Thyroid gland (tissue), 4 donors: Measurements from ENCODE around the gene ACACA. TPM values are rescaled to one million over a fixed set of nuclear protein-coding genes. Genes with fewer than 3 reads are reported as not detected.

Source experiments
- DNase-seq, 2 donors: peaks; one replicate each; pipeline ENCODE4 v3.0.0-alpha.2; 2019
- H3K27ac ChIP-seq, 3 donors: fragments of 200-600 bp; sonication (generic); 1 replicate in 2 of 3; 2 replicates in 1 of 3; pipeline ENCODE4 v1.5.1; 2016 to 2019; ENCODE audit warnings: mild to moderate bottlenecking in 1 of 3, moderate library complexity in 1 of 3
- H3K27me3 ChIP-seq: fragments of 200-600 bp; sonication (generic); one replicate; pipeline ENCODE4 v1.5.1; 2019
- H3K36me3 ChIP-seq, 2 donors: fragments of 200-600 bp; sonication (generic); one replicate each; pipeline ENCODE4 v1.5.1; 2016 to 2019
- H3K4me1 ChIP-seq, 2 donors: fragments of 200-600 bp; sonication (generic); one replicate each; pipeline ENCODE4 v1.5.1; 2017 to 2019
- H3K4me3 ChIP-seq, 3 donors: fragments of 200-600 bp; sonication (generic); replicated peaks in 1 of 3; 1 replicate in 2 of 3; 2 replicates in 1 of 3; pipeline ENCODE4 v1.5.1; 2016; ENCODE audit warnings: mild to moderate bottlenecking in 1 of 3
- H3K9me3 ChIP-seq: fragments of 200-600 bp; sonication (generic); one replicate; pipeline ENCODE4 v1.5.1; 2017
- POLR2A ChIP-seq, 2 donors: fragments of 450-650 bp; IDR thresholded peaks; one replicate each; pipeline ENCODE4 v1.6.1; 2017; ENCODE audit warnings: antibody characterized with exemption in 2 of 2, mild to moderate bottlenecking in 2 of 2, moderate library complexity in 1 of 2
- WGBS, 2 donors: methylation state at CpG; one replicate each; pipeline ENCODE4 v1.1.5; 2017; 5-methylcytosine and 5-hydroxymethylcytosine counted together
- intact Hi-C: fragments of 100-400 bp; cut with DNase I; formaldehyde crosslinking; loops from one replicate; pipeline ENCODE4 v1.15.1; 2023
- total RNA-seq, 4 donors: library from RNA; depleted of rRNA; stranded (reverse); fragments of >200 nt; gene quantifications; one replicate each; pipeline ENCODE4 v1.2.3, GENCODE V29; 2016
- TF ChIP-seq, protein P1 (sequence below), 6 experiments: fragments of 200-600 bp in 3 of 6; fragments of 450-650 bp in 3 of 6; sonication (generic) in 3 of 6; IDR thresholded peaks; one replicate each; pipeline ENCODE4 v1.5.1; 2016 to 2019; ENCODE audit warnings: antibody characterized with exemption in 6 of 6, mild to moderate bottlenecking in 2 of 6, inconsistent platforms in 1 of 6, moderate library complexity in 1 of 6

ACACA gene
- total RNA-seq, 4 donors from 2014 or later = 27.2 to 55.7 (median 38.4) TPM

DNA sequence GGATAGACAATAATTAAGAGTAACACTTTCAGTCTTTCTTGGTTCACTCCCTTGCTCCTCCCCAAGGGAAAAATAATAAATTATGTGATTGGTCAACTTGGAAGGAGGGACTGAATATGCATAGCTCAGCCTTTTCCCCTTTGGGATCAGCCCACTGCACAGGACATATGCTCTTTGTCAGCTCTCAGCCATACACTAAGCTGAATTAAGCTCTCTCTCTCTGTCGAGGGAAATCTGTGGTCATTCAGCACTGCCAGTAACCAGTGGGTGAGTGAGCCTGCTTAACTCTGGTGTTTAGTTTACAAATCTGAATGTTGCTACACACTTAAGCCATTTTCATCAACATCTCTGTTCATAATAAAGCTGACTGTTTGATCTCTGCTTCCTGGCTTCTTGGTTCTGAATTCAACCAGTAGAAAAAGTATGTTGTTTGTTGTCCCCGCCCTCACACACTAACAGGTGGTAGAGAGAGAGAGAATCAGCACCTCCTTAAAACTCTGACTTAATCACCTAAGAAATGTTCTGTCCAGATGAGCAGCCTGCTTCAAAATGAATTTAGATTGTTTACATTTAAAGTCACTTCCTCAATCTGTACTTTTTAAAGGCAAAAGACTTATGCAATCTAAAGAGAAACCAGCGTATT, 133.1 kb downstream of the ACACA start:
- no peak overlapping the region for H3K27ac ChIP-seq
- 70 to 71% methylated on average over 3 of the region's 3 CpGs for WGBS, 2 donors
- H3K4me3 ChIP-seq = no peak overlapping the region
- no peaks in the 10 kb centered on the region for H3K27me3 ChIP-seq
- no peaks in the 10 kb centered on the region for H3K36me3 ChIP-seq
- intact Hi-C loops = no loop called here
- TF ChIP-seq, protein P1, sequence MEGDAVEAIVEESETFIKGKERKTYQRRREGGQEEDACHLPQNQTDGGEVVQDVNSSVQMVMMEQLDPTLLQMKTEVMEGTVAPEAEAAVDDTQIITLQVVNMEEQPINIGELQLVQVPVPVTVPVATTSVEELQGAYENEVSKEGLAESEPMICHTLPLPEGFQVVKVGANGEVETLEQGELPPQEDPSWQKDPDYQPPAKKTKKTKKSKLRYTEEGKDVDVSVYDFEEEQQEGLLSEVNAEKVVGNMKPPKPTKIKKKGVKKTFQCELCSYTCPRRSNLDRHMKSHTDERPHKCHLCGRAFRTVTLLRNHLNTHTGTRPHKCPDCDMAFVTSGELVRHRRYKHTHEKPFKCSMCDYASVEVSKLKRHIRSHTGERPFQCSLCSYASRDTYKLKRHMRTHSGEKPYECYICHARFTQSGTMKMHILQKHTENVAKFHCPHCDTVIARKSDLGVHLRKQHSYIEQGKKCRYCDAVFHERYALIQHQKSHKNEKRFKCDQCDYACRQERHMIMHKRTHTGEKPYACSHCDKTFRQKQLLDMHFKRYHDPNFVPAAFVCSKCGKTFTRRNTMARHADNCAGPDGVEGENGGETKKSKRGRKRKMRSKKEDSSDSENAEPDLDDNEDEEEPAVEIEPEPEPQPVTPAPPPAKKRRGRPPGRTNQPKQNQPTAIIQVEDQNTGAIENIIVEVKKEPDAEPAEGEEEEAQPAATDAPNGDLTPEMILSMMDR (IDR thresholded peaks at IDR 0.05) = no peak
- no peak for TF ChIP-seq POLR2A (IDR thresholded peaks at IDR 0.05)
- no peak for DNase-seq
- no peaks in the 10 kb centered on the region for H3K9me3 ChIP-seq
- no peaks in the 10 kb centered on the region for H3K4me1 ChIP-seq

DNA sequence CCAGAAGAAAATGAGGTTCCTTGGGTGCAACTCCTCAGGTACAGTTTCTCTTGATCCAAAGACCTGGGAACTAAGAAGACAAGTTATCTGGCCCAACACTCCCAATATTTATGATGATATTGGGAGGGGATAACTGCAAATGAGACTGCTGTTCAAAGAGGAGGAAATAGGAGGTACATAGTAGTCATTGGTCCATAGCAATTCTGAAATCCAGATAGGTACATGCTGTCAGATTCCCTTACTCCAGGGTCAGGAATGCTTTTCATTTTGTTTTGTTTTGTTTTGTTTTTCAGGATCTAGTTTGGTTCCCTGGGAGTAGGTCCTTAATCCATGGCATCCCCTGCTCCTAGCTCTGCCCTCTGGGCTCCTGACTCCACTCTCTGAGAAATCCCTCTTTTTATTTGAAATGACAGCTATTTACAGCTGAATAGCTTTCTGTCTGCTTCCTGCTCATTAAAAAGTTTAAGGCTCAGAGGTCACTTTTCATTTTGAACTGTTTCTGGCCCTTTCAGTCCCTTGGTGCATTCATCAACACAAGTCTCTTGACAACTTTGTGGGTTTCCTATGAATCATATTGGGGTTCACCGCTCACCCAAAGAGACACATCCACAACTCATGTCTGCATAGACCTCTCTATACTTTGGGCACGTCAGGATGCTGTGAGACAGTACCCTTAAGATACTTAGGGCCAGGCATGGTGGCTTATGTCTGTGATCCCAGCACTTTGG, 141.0 kb downstream of the ACACA start:
- H3K27me3 ChIP-seq = no peaks in the 10 kb centered on the region
- TF ChIP-seq POLR2A (IDR thresholded peaks at IDR 0.05) = no peak
- TF ChIP-seq, protein P1 (IDR thresholded peaks at IDR 0.05) = no peak
- H3K27ac ChIP-seq = no peak overlapping the region
- no peak overlapping the region for H3K4me3 ChIP-seq
- no peaks in the 10 kb centered on the region for H3K4me1 ChIP-seq
- H3K9me3 ChIP-seq = no peaks in the 10 kb centered on the region
- peaks cover 11 to 29% of the 10 kb centered on the region in 2 donors for H3K36me3 ChIP-seq
- no peak for DNase-seq
- 96 to 100% methylated on average over 2 of the region's 2 CpGs for WGBS, 2 donors
- intact Hi-C loops = no loop called here

DNA sequence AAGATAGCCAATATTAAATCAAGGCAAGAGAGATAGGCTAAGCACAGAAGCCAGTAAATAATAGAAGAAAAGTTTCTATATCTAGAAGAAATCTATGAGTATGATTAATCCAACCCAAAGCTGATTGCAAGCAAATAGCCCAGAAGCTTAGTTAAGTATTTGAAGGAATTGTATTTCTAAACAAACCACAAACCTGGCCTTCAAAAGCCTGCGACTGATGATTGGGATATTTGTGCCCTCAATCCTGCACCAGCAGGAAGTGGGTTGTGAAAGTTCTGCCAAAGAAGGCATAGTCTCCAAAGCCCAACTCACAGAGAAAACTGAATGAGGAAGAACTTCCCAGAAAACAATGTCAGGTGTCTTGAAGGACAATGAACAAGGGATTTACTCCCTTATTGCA, 145.3 kb downstream of the ACACA start:
- H3K27ac ChIP-seq = no peak overlapping the region
- H3K9me3 ChIP-seq = no peaks in the 10 kb centered on the region
- no peak overlapping the region for H3K4me3 ChIP-seq
- DNase-seq = no peak
- 91 to 96% methylated on average over 1 of the region's 1 CpG for WGBS, 2 donors
- H3K27me3 ChIP-seq = no peaks in the 10 kb centered on the region
- intact Hi-C loops = no loop called here
- H3K36me3 ChIP-seq = peaks cover 11 to 29% of the 10 kb centered on the region in 2 donors
- H3K4me1 ChIP-seq = no peaks in the 10 kb centered on the region
- no peak for TF ChIP-seq POLR2A (IDR thresholded peaks at IDR 0.05)
- TF ChIP-seq, protein P1 (IDR thresholded peaks at IDR 0.05) = no peak

DNA sequence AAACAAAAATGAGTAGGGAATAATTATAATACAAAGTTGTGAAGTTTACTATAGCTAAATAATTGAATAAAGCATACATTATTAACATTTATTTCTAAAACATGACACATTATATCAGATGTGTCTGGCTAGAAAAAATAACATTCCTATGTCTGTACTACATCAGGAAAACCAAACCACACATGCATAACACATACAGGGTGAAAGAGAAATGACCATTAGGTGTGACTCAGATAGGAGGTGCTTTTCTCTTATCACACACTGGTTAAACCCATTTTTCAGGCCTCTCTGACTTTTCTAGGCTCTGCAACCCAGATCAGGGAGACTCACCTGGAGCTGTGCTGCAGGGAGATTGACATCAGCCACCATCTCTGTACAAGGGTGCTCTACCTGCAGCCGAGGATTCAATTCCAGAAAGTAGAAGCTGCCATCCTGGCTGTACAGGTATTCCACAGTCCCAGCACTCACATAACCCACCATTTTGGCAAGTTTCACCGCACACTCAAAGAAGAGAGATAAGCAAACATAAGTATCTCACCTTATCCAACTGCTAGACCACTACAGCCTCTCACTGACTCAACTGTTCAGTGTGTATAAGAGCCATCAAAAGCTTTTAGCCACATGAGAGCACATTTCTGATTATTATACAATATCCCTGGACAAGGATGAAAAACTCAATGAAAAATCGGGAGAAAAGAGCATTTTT, 147.5 kb downstream of the ACACA start:
- WGBS, 2 donors = 90 to 98% methylated on average over 3 of the region's 3 CpGs

More for the DNA sequence above, 147.5 kb downstream of the ACACA start:
- TF ChIP-seq, protein P1 (IDR thresholded peaks at IDR 0.05) = no peak
- TF ChIP-seq POLR2A (IDR thresholded peaks at IDR 0.05) = no peak
- Histone ChIP-seq H3K27ac (no peak overlapping the region), H3K36me3 (peaks cover 0 to 17% of the 10 kb centered on the region in 2 donors), H3K9me3 (no peaks in the 10 kb centered on the region), H3K4me3 (no peak overlapping the region), H3K27me3 (no peaks in the 10 kb centered on the region), H3K4me1 (no peaks in the 10 kb centered on the region)
- intact Hi-C loops = no loop called here
- no peak for DNase-seq
